Activated T-helper 1 cell treated with anti-CD3 and anti-CD28 coated beads, Interleukin-12 subunit alpha, Interleukin-12 subunit beta, Interleukin-2, Interleukin-4 antibody, amounts not matched to agents 30 ng/mL and 10 ng/mL and 1 ng/mL, durations not matched to agents 14 hours and 24 hours and 36 hours (primary cell): ENCODE measurements around the gene ZNF619. TPM values are rescaled to one million over a fixed set of nuclear protein-coding genes. Genes with fewer than 3 reads are reported as not detected.

Source experiments
- DNase-seq: peaks from one replicate; pipeline ENCODE4 v3.0.0; 2021; ENCODE audit warnings: low spot score
- H3K27ac Mint-ChIP-seq: one replicate; pipeline ENCODE4 v1.8.0; 2021; ENCODE audit warnings: mild to moderate bottlenecking, mixed read lengths
- H3K27me3 Mint-ChIP-seq: one replicate; pipeline ENCODE4 v1.8.0; 2022; ENCODE audit warnings: mild to moderate bottlenecking, moderate library complexity, mixed read lengths; ENCODE audit not compliant: insufficient read depth
- H3K36me3 Mint-ChIP-seq: one replicate; pipeline ENCODE4 v1.8.0; 2021; ENCODE audit warnings: low read depth, mixed read lengths
- H3K4me1 Mint-ChIP-seq: one replicate; pipeline ENCODE4 v1.8.0; 2021; ENCODE audit warnings: low read depth, mixed read lengths
- H3K4me3 Mint-ChIP-seq: one replicate; pipeline ENCODE4 v1.8.0; 2021; ENCODE audit warnings: mild to moderate bottlenecking, moderate library complexity, mixed read lengths
- H3K9me3 Mint-ChIP-seq: one replicate; pipeline ENCODE4 v1.8.0; 2021; ENCODE audit warnings: mixed read lengths
- intact Hi-C: fragments of 100-400 bp; cut with micrococcal nuclease; formaldehyde crosslinking; loops from one replicate; pipeline ENCODE4 v1.15.1; 2024
- total RNA-seq: library from RNA; stranded (reverse); gene quantifications from 2 replicates; pipeline ENCODE4 v1.2.3, GENCODE V29; 2022

Gene ZNF619
- total RNA-seq, 1 donor from 2014 or later, result 8.2 TPM

DNA sequence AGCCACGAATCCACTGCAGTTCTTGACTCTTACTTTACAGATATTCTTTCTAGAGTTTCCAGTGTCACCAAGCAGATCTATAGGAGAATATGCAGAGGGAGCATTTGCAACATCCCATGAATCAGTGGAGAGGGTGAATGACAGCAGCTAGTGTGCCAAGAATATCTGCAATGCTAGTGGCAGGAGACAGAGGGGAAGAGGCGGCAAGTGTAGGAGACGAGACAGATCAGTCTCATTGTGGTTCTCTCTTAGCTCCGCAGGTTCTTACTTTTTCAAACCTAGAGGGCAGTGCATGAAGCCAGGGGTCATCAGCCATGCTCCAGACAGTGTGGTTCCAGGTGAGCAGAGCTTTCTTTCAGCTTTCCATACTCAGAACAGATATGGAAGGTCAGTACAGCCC, 744 bp downstream of the ZNF619 start:
- intact Hi-C loops, result loop anchor here (1.0 to 5.0 kb wide), 5 partner anchors 20 to 170 kb away; partner anchors contain the start of genes EIF1B, RPL14 and ZNF621
- Mint-ChIP-seq H3K4me3 (peak overlapping the region; percentile 91), H3K9me3 (no peaks in the 10 kb centered on the region), H3K27ac (peak overlapping the region; percentile 78), H3K4me1 (peaks cover 33% of the 10 kb centered on the region), H3K27me3 (peaks cover 10% of the 10 kb centered on the region), H3K36me3 (peaks cover 24% of the 10 kb centered on the region)
- DNase-seq, result no peak

- H3K9me3 Mint-ChIP-seq, result peaks cover 30% of the 10 kb centered on the region
- H3K27me3 Mint-ChIP-seq, result no peaks in the 10 kb centered on the region
- H3K4me3 Mint-ChIP-seq, result no peak overlapping the region
- no peak for DNase-seq
- intact Hi-C loops, result no loop called here
- H3K36me3 Mint-ChIP-seq, result peaks cover 40% of the 10 kb centered on the region
- peaks cover 7% of the 10 kb centered on the region for H3K4me1 Mint-ChIP-seq
- H3K27ac Mint-ChIP-seq, result no peak overlapping the region
Measured at GRCh38 chr3:40487172-40487571, 10.2 kb downstream of the ZNF619 start.

- DNase-seq, result no peak
Measured at GRCh38 chr3:40490916-40491315, 14.0 kb downstream of the ZNF619 start.

DNA sequence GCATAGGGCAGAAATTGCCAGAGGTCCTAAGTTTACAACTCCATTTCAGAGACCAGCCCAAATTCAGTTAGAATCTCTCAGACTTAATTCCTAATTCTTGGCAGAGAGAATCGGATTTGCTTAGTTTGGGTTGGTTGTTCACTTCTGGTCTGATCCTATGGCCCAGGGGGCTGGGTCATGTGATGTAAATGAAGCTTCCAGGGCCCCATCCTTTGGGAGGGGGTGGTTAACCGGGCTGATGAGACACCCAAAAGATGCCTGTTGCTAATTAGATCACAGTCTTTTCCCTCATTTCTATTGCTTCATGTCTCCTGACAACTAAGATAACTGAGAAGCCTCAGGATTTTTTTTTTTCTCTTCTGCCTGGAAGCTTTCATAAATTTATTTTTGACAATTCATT, 17.8 kb downstream of the ZNF619 start:
- H3K27ac Mint-ChIP-seq, result no peak overlapping the region
- DNase-seq, result no peak
- H3K4me1 Mint-ChIP-seq, result no peaks in the 10 kb centered on the region
- H3K27me3 Mint-ChIP-seq, result peaks cover 2% of the 10 kb centered on the region
- peaks cover 5% of the 10 kb centered on the region for H3K9me3 Mint-ChIP-seq
- intact Hi-C loops, result no loop called here
- H3K4me3 Mint-ChIP-seq, result no peak overlapping the region
- H3K36me3 Mint-ChIP-seq, result peaks cover 4% of the 10 kb centered on the region

More at GRCh38 chr3:40490916-40491315, 14.0 kb downstream of the ZNF619 start:
- Mint-ChIP-seq H3K4me3 (no peak overlapping the region), H3K9me3 (peaks cover 30% of the 10 kb centered on the region), H3K27me3 (no peaks in the 10 kb centered on the region), H3K36me3 (peaks cover 29% of the 10 kb centered on the region), H3K4me1 (no peaks in the 10 kb centered on the region), H3K27ac (no peak overlapping the region)
- intact Hi-C loops, result no loop called here

- H3K36me3 Mint-ChIP-seq, result peaks cover 1% of the 10 kb centered on the region
- no peak overlapping the region for H3K4me3 Mint-ChIP-seq
- DNase-seq, result no peak
- H3K4me1 Mint-ChIP-seq, result no peaks in the 10 kb centered on the region
- H3K9me3 Mint-ChIP-seq, result no peaks in the 10 kb centered on the region
- intact Hi-C loops, result no loop called here
- peaks cover 2% of the 10 kb centered on the region for H3K27me3 Mint-ChIP-seq
- no peak overlapping the region for H3K27ac Mint-ChIP-seq
Measured at GRCh38 chr3:40497288-40497687, 20.4 kb downstream of the ZNF619 start.

GRCh38 chr3:40499952-40500351, 23.0 kb downstream of the ZNF619 start:
- Mint-ChIP-seq H3K27ac (no peak overlapping the region), H3K4me3 (no peak overlapping the region), H3K36me3 (peaks cover 2% of the 10 kb centered on the region), H3K4me1 (peaks cover 5% of the 10 kb centered on the region), H3K9me3 (no peaks in the 10 kb centered on the region), H3K27me3 (peaks cover 2% of the 10 kb centered on the region)
- intact Hi-C loops, result no loop called here
- DNase-seq, result no peak

DNA sequence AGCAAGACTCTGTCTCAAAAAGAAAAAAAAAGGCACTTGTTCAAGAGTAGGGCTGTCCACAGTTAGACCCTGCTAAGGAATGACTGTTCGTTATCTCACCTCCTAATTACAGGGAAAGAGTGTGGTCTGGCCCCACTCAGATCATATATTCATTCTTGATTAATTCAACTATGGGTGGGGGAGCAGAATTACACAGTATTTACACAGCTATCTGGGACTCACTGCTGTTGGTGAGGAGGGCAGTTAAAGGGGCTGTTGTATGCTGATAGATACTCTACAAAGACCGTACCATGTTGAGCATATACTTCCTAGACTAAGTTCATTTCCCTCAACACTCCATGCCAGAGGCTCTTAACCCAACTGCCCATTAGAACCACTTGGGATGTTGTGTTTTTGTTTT, 25.1 kb downstream of the ZNF619 start:
- Mint-ChIP-seq H3K4me3 (no peak overlapping the region), H3K36me3 (peaks cover 2% of the 10 kb centered on the region), H3K9me3 (no peaks in the 10 kb centered on the region), H3K4me1 (peaks cover 20% of the 10 kb centered on the region), H3K27me3 (peaks cover 2% of the 10 kb centered on the region), H3K27ac (no peak overlapping the region)
- DNase-seq, result no peak
- intact Hi-C loops, result no loop called here

DNA sequence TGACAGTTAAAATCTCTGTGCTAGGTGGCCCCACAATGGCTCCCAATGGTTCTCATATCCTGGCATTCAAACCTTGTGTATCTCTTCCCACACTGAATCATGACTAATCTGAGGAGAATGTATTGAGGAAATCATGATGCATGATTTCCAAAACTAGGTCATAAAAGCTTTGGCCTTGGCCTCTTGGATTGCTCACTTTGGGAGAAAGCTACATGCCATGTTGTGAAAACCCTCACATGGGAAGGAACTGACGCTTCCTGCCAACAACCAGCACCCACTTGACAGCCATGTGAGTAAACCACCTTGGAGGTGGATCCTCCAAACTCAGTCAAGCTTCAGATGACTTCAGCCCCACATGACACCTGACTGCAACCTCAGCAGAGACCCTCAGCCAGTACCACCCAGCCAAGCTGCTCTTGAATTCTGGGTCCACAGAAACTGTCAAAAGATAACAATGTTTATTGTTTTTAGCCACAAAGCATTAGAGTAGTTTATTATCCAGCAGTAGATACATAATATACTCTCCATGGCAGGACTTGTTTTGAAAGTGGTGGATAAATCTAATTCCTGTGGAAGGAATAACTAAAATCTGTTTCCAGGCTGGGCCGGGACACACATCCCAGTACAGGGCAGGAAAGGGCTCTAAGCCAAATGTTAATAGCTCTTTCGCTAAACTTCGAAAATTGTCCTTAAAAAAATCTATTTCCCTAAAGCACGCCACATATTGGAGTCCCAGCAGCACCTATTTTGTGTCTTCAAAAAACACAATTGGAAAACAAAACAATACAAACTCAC, 27.9 kb downstream of the ZNF619 start:
- no peaks in the 10 kb centered on the region for H3K9me3 Mint-ChIP-seq
- peak overlapping the region; percentile 89 for H3K4me3 Mint-ChIP-seq
- H3K4me1 Mint-ChIP-seq, result peaks cover 20% of the 10 kb centered on the region
- intact Hi-C loops, result loop anchor here (1.0 kb wide), 1 partner anchor 28 kb away; the partner anchor contains the start of gene ZNF619
- no peak for DNase-seq
- peaks cover 11% of the 10 kb centered on the region for H3K36me3 Mint-ChIP-seq
- H3K27ac Mint-ChIP-seq, result peak overlapping the region; percentile 69
- no peaks in the 10 kb centered on the region for H3K27me3 Mint-ChIP-seq

DNA sequence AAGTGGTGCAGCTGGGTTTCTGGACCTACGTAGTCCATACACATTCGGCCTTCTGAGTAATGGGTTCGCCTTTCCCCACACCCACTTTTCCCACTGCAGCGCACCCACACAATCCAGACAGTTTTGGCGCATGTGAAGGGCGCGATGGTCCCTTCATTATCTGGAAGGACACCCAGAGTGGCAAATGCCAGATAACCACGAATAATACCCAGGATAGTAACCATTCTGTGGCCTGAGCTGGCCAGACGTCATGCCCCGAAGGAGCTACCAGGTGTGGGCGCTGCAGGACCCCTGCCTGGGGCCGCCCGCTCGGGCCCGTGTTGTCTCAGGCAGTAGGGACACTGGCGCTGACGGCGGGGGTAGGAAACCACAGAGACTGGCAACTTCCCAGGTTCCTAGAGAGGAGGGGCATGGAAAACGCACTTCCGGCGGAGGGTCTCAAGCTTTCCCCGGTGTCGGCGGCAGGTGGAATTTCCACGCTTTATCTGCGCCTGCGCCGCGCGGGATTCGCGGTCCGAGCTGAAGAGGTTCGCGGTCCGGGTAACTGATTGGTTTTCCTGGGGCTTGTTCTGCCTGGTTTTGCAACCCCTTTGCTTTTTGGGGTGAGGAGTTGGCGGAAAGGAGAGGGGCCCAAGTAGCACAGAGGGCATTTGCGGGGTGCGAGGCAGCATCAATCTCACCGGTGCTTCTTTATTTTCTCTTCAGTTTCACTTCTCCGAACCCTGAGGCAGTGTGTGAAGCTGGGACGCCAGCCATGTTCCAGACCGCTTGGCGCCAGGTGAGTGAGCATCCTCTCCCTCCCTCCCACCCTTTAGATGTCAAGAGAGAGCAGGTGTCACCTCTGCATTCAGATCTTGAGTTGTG, 28.9 kb downstream of the ZNF619 start, which contains the start of gene ZNF620:
Gene ZNF620, plus strand, starts transcription at position 441 of the 864 bp plus-strand sequence. Its CDS starts 314 bp downstream, at position 755.
- Mint-ChIP-seq H3K9me3 (no peaks in the 10 kb centered on the region), H3K4me3 (peak within 1 kb of the TSS; percentile 89), H3K36me3 (peaks cover 17% of the 10 kb centered on the region), H3K4me1 (peaks cover 20% of the 10 kb centered on the region), H3K27me3 (no peaks in the 10 kb centered on the region), H3K27ac (peak within 1 kb of the TSS; percentile 47)
- intact Hi-C loops, result loop anchor here (1.0 to 2.0 kb wide), 4 partner anchors 18 to 53 kb away; partner anchors contain the start of genes RPL14, ZNF619 and ZNF621
- DNase-seq, result peak; percentile 34

DNA sequence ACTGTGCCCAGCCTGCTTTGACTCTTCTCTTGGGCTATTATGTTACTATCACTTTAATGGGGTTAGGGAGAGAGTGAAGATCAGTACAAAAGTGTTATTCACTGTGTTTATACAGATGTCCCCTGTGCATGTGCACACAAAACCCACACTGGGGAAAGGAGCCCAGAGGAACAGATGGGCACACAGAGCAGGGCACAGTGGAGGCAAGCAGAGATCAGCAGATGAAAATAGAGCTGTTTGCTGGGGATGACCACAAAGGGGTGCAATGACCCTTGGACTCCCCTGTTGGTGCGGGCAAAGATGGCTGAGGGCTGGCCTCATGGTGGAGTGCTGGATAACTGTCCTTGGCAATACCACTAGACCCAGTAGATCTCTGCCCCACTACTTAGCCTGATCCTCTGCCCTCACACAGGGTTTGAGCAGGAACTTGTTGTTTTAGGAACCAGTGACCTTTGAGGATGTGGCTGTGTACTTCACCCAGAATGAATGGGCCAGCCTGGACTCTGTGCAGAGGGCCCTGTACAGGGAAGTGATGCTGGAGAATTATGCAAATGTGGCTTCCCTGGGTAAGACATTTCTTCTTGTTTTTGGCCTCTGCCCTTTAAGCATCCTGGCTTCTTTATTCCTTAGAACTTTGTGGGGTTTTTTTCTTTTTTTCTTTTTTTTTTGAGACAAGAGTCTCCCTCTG, 34.3 kb downstream of the ZNF619 start:
- intact Hi-C loops, result no loop called here
- Mint-ChIP-seq H3K36me3 (peaks cover 38% of the 10 kb centered on the region), H3K4me3 (no peak overlapping the region), H3K9me3 (no peaks in the 10 kb centered on the region), H3K4me1 (peaks cover 7% of the 10 kb centered on the region), H3K27me3 (no peaks in the 10 kb centered on the region), H3K27ac (no peak overlapping the region)
- DNase-seq, result no peak

DNA sequence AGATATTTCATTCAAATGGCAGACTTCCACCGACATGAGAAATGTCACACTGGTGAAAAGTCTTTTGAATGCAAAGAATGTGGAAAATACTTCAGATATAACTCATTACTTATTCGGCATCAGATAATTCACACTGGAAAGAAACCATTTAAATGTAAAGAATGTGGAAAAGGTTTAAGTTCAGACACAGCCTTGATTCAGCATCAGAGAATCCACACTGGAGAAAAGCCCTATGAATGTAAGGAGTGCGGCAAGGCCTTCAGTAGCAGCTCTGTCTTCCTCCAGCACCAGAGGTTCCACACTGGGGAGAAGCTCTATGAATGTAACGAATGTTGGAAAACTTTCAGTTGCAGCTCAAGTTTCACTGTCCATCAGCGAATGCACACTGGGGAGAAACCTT, 39.3 kb downstream of the ZNF619 start:
- no peaks in the 10 kb centered on the region for H3K4me1 Mint-ChIP-seq
- intact Hi-C loops, result no loop called here
- no peak overlapping the region for H3K4me3 Mint-ChIP-seq
- no peak overlapping the region for H3K27ac Mint-ChIP-seq
- DNase-seq, result no peak
- no peaks in the 10 kb centered on the region for H3K27me3 Mint-ChIP-seq
- no peaks in the 10 kb centered on the region for H3K9me3 Mint-ChIP-seq
- H3K36me3 Mint-ChIP-seq, result peaks cover 31% of the 10 kb centered on the region

DNA sequence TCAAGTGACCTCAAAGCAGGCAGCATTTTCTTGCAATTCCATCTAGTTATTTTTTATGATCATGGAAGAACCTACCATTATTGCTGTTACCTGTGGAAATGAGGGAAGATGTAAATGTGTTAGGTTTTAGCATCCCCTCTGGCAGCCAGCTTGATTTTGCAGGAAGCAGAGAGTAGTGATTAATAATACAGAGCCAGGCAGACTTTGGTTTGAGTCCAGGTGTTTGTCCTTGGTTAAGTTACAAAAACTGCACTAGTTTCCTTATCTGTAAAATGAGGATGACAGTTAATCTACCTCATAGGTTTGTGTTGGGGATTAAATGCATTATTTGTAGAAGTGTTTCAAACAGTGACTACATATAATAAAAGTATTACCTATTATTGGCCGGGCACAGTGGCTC, 41.1 kb downstream of the ZNF619 start:
- peaks cover 34% of the 10 kb centered on the region for H3K36me3 Mint-ChIP-seq
- H3K4me1 Mint-ChIP-seq, result no peaks in the 10 kb centered on the region
- no peak for DNase-seq
- no peak overlapping the region for H3K4me3 Mint-ChIP-seq
- intact Hi-C loops, result no loop called here
- H3K27ac Mint-ChIP-seq, result no peak overlapping the region
- no peaks in the 10 kb centered on the region for H3K27me3 Mint-ChIP-seq
- no peaks in the 10 kb centered on the region for H3K9me3 Mint-ChIP-seq
